SK-N-MC (cell line): ENCODE data around the gene WSB2.

Experiments used
- EZH2 ChIP-seq: fragments of 200-600 bp; sonication (generic); IDR thresholded peaks from one replicate; pipeline ENCODE4 v1.6.1; 2017; ENCODE audit warnings: antibody characterized with exemption
- POLR2AphosphoS5 ChIP-seq: IDR thresholded peaks from 2 replicates; pipeline ENCODE4 v1.6.1; 2012; ENCODE audit warnings: mild to moderate bottlenecking, low read depth, low read length, borderline replicate concordance

DNA sequence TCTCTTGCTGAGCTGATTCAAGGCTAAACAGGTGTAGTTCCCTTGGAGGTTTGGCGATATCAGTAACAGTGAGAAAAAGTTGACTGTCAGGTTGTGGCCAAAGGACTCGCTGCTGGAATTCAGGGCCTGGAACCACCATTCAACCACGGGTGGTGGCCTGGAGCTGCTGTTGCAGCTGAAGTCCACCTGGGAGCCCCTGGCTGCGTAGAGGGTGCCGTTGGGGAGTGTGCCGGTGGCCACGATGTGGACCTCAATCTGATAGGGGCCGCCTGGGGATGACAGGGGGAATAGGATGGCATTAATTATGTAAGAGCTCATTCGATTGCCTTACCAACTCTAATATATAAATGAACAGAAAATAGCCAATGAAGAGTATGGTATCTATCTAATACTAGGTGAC lies 21.2 kb upstream of the WSB2 start:
- TF ChIP-seq POLR2AphosphoS5 (no peak), EZH2 (no peak)
